ENCODE results near the gene AIFM2. TPM values are rescaled to one million over a fixed set of nuclear protein-coding genes. Genes with fewer than 3 reads are reported as not detected.

AIFM2 gene
- total RNA-seq, 1 donor from 2014 or later = 10.6 TPM

GRCh38 chr10:70140297-70140696, 7.7 kb upstream of the AIFM2 start:
- no peak for DNase-seq (ENCODE audit: extremely low spot score in 2 of 2)
- H3K27me3 ChIP-seq = no peaks in the 10 kb centered on the region
- H3K4me3 ChIP-seq = no peak overlapping the region
- intact Hi-C loops (cut with DNase I) = no loop called here
- TF ChIP-seq CTCF (IDR thresholded peaks at IDR 0.05) (no peak), POLR2A (IDR thresholded peaks at IDR 0.05) (no peak), POLR2AphosphoS5 (IDR thresholded peaks at IDR 0.05; ENCODE audit: insufficient read depth in 1 of 2, low read depth in 1 of 2) (no peak)
- no peak overlapping the region for H3K27ac ChIP-seq
- H3K9me3 ChIP-seq = no peaks in the 10 kb centered on the region
- peaks cover 28% of the 10 kb centered on the region for H3K4me1 ChIP-seq
- H3K36me3 ChIP-seq = peaks cover 0 to 10% of the 10 kb centered on the region in 2 donors

GRCh38 chr10:70139997-70140250, 7.3 kb upstream of the AIFM2 start:
- no peaks in the 10 kb centered on the region for H3K9me3 ChIP-seq
- DNase-seq (ENCODE audit: extremely low spot score in 2 of 2) = peak in 1 of 2 donors; percentile 77
- no peak for TF ChIP-seq POLR2A (IDR thresholded peaks at IDR 0.05)
- TF ChIP-seq POLR2AphosphoS5 (IDR thresholded peaks at IDR 0.05; ENCODE audit: insufficient read depth in 1 of 2, low read depth in 1 of 2) = no peak
- no peak for TF ChIP-seq CTCF (IDR thresholded peaks at IDR 0.05)
- no peak overlapping the region for H3K4me3 ChIP-seq
- intact Hi-C loops (cut with DNase I) = no loop called here
- peaks cover 0 to 10% of the 10 kb centered on the region in 2 donors for H3K36me3 ChIP-seq
- no peak overlapping the region for H3K27ac ChIP-seq
- H3K4me1 ChIP-seq = peaks cover 24% of the 10 kb centered on the region
- H3K27me3 ChIP-seq = no peaks in the 10 kb centered on the region

- peak in 1 of 2 donors; percentile 40 for DNase-seq (ENCODE audit: extremely low spot score in 2 of 2)
- H3K9me3 ChIP-seq = no peaks in the 10 kb centered on the region
- H3K36me3 ChIP-seq = peaks cover 0 to 10% of the 10 kb centered on the region in 2 donors
- TF ChIP-seq POLR2AphosphoS5 (IDR thresholded peaks at IDR 0.05; ENCODE audit: insufficient read depth in 1 of 2, low read depth in 1 of 2) (no peak), CTCF (IDR thresholded peaks at IDR 0.05) (no peak), POLR2A (IDR thresholded peaks at IDR 0.05) (no peak)
- no peaks in the 10 kb centered on the region for H3K27me3 ChIP-seq
- peaks cover 19% of the 10 kb centered on the region for H3K4me1 ChIP-seq
- intact Hi-C loops (cut with DNase I) = no loop called here
- H3K27ac ChIP-seq = no peak overlapping the region
- no peak overlapping the region for H3K4me3 ChIP-seq
These were observed 6.7 kb upstream of the AIFM2 start for GRCh38 chr10:70139151-70139996.

GRCh38 chr10:70137927-70138883, 5.6 kb upstream of the AIFM2 start:
- H3K27me3 ChIP-seq = no peaks in the 10 kb centered on the region
- peaks cover 15% of the 10 kb centered on the region for H3K4me1 ChIP-seq
- H3K9me3 ChIP-seq = no peaks in the 10 kb centered on the region
- peak in 1 of 2 donors; percentile 87 for DNase-seq (ENCODE audit: extremely low spot score in 2 of 2)
- no peak overlapping the region for H3K27ac ChIP-seq
- no peak overlapping the region for H3K4me3 ChIP-seq
- H3K36me3 ChIP-seq = peaks cover 0 to 10% of the 10 kb centered on the region in 2 donors
- TF ChIP-seq POLR2AphosphoS5 (IDR thresholded peaks at IDR 0.05; ENCODE audit: insufficient read depth in 1 of 2, low read depth in 1 of 2) = no peak
- no peak for TF ChIP-seq POLR2A (IDR thresholded peaks at IDR 0.05)
- no peak for TF ChIP-seq CTCF (IDR thresholded peaks at IDR 0.05)
- intact Hi-C loops (cut with DNase I) = no loop called here
